B cell (primary cell): ENCODE measurements around the gene APOM.

ENCODE experiments used
- CTCF ChIP-seq: fragments of 200-600 bp; IDR thresholded peaks from one replicate; pipeline ENCODE4 v1.8.0; 2022; ENCODE audit warnings: antibody characterized with exemption, mild to moderate bottlenecking
- EZH2 ChIP-seq: IDR thresholded peaks from 2 replicates; pipeline ENCODE4 v1.6.1; 2012; ENCODE audit warnings: borderline replicate concordance, low read depth, mild to moderate bottlenecking, moderate library complexity, low read length; ENCODE audit not compliant: insufficient read depth, poor library complexity, severe bottlenecking

- TF ChIP-seq CTCF, result no peak
- TF ChIP-seq EZH2, result no peak
Observed at GRCh38 chr6:31706599-31706998, 50.9 kb downstream of the APOM start, which contains the start of gene LY6G6F.
